GM10266 (cell line): ENCODE results near the gene ETFDH.

Source experiments
- DNase-seq: peaks from one replicate; pipeline ENCODE4 v3.0.0; 2012; ENCODE audit errors: extremely low spot score
- CTCF ChIP-seq: IDR thresholded peaks from 2 replicates; pipeline ENCODE4 v1.5.1; 2012; ENCODE audit warnings: mild to moderate bottlenecking, low read depth; ENCODE audit not compliant: control insufficient read depth, insufficient read depth; ENCODE audit errors: missing control alignments

The ETFDH gene

GRCh38 chr4:158758142-158758541 is 86.0 kb downstream of the ETFDH start:
- no peak for TF ChIP-seq CTCF

GRCh38 chr4:158758703-158759102 is 86.6 kb downstream of the ETFDH start:
- TF ChIP-seq CTCF, result no peak
- no peak for DNase-seq

More at GRCh38 chr4:158758142-158758541, 86.0 kb downstream of the ETFDH start:
- no peak for DNase-seq
